Activated CD4-positive, alpha-beta T cell treated with anti-CD3 and anti-CD28 coated beads, Interleukin-2, Interleukin-4, amounts not matched to agents 100 ng/mL and 50 ng/mL, durations not matched to agents 16 hours and 8 hours (primary cell): ENCODE measurements around the gene GPR108.

Experiments
- DNase-seq: peaks from one replicate; pipeline ENCODE4 v3.0.0-alpha.2; 2020; ENCODE audit warnings: low spot score

GPR108 gene

DNA sequence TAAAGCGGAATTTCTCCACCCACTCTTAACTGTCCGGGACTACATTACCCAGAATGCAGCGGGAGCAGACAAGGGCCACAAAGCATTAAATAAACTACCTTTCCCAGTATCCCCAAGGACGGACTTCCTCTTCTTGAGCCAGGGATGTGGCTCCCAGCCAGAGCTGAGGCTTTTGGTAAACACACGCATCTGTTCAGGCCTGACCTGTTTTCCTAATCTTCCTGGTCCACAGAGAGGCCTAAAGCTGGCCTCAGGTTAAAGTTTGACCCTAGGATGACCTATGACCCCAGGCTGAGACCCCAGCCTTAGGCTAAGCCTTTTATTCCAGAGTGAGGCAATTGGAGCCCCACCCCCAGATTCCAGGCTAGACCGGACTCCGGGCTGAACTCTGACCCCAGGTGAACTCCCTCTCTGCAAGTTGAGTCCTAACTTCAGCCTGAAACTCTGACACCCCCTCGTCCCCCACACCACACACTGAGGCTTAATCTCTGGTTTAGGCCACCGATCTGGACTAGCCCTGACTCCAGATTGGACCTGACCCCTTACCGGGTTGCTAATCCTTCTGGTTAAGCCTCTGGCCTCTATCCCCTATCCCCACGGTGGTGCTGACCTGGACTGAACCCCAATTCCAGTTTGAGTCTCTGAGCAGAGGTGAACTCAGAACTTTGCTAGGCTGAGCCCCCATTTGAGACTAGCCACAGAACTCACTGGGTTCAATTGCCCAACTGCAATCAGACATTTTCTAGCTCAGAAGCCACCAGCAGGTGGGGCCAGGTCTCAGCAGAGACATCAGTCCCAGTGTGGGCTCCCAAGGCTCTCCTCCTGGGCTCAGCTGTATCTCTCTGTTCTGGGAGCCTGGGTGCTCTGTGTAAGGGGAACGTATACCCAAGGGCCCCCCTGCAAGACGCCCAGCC is 750 bp upstream of the GPR108 start:
- DNase-seq: peak; percentile 84

DNA sequence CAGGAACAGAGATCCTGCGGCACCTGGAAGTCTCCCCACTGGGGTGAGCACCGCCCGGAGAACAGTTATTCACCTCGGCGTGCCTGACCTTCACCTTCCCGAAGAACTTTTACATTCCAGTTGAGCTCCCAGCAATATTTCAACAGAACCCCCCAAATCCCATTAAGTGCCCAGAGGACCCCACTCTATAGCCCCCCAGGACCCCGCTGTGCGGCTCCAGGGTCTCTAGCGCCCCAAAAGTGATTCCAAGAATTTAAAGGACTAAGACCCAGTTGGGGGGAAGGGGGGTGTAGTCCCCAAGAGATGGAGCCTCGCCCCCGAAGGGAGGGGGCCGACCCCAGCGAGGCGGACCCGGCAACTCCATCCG is 480 bp downstream of the GPR108 start:
- DNase-seq: no peak

DNA sequence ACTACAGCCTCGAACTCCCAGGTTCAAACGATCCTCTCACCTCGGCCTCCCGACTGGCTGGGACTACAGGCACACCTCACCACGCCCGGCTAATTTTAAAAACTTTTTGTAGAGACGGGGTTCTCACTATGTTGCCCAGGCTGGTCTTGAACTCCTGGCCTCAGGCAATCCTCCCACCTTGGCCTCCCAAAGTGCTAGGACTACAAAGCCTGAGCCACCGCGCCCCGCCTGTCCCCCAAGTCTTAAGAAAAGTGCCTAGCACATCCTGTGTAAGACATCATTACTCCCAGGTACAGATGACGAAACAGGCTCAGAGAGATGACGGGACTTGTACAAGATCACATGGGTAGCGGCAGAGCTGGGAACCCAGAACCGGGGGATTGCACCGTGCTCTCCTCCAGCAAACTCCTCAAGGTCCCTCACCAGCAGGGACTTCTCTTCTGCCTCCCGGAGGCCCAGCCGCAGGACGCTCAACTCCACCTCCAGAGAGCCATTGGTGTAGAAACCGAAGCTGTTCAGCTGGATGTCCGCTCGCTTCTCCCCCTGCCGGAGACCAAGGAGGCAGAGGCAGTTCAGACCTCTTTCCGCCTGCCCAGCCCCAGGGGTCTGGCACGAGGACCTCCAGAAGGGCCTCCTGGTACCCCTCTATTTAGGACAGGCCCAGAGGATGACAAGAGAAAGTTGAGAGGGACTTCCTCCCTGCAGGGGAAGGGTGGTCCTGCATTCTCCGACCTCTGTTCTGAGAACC is 1.0 kb downstream of the GPR108 start:
- DNase-seq: peak; percentile 82

DNA sequence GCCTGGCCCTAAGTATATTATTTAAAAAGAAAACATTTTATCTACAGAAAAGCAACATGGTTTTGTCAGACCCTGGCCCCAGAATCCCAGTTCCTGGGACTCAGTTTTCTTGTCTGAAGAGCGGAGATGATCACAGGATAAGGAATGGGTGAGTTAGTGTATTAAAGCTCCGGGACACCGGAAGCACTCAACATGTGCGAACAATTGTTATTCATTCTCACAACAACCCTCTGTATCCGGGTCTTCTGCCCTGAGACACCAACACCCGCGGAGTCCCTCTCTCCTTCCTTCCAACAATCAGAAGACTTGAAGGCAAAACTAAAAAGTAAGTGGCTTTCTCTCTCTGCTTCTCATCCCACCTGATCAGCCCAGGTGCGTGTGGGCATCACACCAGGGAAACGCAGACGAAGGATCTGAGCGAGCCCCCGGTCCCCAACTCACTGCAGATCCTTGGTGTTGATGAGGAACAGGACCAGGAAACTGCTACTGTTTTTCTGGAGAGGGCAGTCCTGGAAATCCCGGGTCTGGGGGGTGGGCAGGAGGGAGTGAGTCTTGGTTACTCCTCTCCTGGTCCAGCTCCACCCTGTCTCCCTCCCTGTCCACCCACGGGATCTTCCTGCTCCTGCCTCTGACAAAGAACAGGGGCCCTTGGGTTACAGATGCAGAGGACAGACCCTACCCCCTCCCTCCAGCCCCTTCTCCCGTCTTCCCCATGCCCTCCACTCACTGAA is 2.0 kb downstream of the GPR108 start:
- no peak for DNase-seq

DNA sequence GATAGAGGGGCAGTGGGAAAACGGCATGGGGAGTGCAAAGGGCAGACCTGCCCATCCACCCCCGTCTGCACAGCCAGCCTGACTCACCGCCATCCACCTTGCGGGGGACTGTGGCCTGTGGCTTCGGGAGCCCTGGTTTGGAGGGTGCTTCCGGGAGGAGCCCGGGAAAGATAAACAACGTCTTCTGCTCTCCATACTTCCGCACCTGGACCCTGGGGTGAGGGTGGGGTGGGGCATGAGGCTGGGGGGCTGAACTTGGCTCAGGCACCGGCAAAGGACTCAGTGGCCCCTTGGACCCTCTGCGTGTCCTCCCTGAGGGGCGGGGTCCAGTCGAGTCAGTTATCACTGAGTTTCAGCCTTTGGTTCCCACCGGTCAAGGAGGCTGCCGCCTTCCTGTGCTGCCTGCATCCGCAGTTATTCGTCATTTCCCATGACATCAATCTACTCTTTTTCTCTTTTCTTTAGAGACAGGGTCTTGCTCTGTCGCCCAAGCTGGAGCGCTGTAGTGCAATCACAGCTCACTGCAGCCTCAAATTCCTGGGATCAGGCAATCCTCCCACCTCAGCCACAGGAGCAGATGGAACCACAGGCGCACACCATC is 3.2 kb downstream of the GPR108 start:
- no peak for DNase-seq

DNA sequence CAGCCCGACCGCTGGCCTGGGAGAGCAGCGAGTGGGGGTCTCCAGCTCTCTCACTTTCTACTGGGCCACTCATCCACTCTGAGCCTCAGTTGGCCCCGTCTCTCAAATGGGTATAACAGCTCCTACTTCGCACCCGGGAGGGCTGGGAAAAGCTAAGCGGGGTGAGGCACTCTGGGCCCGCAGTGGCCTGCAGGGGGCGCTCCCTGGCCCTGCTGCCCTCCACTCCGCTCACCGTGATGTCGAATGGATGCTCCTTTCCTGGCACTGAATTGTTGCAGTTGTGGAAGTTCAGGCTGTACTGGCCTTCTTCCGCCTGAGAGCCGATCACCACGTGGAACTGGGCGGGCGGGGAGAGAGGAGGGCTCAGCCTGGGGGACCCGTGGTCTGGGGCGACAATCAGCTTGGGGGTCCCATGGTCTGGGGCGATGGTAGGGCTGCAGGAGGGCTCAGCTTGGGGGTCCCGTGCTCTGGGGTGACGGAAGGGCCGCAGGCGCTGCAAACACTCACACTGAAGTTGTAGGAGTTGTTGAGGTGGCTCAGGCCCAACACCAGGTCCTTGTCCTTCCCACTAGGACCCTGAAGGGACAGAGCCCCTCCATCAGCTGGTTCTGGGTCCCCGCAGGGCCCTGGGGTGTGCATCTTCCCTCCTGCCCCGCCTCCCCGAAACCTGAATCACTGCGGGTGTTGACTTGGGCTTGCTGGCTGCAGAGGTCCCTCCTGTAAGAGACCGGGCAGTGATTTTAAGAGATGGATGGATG is 3.9 kb downstream of the GPR108 start:
- DNase-seq: no peak

DNA sequence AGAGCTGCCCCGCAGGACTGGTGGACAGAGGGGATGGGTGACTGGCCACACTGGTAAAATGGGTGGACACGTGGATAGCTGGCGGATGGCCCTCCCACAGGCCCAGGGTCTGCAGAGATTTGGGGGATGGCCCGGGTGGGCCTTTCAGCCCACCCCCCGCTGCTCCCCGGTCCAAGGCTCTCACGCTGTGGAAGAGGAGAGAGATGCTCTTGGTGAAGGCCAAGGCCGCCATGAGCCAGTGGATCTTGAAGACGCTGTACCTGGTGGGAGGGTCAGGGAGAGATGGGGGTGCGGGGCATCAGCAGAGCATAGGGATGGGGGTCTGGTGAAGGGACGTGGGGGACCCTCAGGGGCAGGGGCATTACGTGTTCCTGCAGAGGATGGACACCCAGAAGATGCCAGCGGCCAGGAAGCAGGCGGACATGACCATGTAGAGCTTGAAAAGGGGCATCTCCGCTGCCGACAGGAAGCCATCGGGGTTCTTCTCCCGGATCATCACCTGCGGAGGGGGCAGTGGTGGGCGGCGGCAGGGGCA is 4.5 kb downstream of the GPR108 start:
- no peak for DNase-seq

DNA sequence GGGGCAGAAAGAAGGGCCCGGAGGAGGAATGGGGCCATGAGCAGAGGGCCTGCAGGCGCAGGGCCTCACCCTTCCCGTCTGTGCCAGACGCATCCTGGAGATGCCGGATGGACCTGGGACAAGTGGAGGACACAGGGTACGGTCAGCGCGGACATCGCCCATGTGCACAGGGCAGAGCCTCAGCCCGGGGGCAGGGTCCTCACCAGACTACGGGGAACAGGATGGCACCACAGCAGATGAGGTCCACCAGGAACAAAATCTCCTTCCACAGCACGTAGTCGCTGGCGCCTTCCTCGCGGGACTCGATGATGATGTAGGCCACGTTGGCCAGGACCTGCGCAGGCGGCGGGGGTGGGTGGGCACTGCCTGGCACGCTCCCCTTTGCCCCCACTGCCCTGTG is 5.6 kb downstream of the GPR108 start:
- DNase-seq: no peak

DNA sequence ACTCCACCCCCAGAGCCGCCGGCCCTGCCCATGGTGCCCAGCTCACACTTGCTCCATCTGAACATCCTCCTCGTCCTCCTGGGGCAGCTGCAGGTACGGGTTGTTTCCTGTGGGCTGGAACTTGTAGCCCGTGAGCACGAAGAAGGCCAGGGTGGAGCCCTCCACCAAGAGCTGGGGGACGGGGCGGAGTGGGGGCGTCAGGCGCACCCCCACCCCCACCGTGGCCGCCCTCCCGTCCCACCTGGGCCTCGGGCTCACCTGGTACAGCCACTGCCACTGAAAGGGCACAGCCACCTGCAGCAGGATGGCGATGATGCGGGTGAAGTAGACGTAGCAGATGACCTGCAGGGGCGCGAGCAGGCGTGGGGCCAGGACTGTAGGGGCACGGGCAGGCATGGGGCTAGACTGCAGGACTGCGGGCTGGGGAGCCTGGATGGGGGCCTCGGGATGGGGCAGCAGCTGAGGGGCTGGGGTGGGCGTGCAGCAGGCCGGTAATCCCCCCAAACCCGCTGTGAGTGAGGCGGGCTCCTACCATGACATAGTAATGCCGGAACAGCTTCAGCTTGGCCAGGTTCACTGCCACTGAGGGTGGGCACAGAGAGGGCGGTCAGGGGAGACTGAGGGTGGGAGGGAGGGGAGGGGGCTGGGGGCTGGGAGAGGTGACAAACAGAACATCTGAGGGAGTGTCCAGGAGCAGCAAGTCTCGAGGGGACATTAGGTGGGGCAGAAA is 6.3 kb downstream of the GPR108 start:
- no peak for DNase-seq

DNA sequence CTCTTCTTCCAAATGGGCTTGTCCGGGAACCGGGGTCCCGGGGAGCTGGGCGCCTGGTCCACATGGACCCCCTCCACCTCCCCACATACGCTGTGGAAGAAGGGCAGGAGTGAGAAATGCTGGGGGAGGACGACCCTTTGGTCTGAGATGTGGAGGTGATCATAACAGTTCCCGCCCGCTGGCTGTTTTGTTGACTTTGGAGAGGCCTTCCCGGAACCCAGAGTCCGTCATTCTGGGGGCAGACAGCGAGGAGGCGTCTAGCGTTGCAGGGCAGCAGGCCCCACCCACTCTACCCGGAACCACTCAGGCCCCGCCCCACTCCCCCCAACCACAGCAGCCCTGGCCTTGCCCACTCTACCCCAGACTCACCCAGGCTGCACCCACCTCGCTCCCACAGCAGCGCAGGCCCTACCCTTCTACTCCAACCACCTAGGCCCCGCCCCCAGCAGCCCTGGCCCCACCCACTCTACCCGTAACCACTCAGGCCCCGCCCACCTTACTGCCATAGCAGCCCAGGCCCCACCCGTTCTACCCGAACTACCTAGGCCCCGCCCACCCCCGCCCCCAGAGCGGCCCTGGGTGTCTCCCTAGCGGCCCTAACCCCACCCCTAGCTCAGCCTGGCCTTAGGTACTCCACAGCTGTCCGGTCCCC is 7.1 kb downstream of the GPR108 start:
- DNase-seq: no peak

DNA sequence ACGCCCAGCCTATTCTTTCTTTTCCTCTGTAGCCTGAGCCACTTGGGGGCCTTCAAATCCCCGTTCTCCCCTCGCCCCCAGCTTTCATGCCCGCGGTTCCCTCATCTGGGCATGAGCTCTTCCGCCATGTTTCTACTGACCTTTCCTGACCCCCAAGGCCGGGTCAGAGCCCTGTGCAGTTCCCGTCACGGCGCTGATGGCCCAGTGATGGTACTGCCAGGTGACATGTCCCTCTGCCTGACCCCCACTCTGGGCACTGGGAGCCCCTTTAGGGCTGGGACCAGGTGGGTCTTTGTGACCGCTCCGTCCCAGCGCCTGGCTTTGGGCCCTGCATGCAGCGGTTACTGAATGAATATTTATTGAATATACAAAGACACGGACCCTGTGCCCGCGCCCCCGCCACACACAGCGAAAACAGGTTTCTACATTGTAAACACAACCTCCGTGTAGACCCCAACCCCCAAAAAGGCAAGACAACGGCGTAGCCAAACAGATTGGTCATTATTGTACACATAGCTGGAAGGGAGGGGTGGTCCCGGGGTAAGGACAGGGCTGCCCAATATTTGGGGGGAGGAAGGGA is 7.7 kb downstream of the GPR108 start:
- DNase-seq: no peak

DNA sequence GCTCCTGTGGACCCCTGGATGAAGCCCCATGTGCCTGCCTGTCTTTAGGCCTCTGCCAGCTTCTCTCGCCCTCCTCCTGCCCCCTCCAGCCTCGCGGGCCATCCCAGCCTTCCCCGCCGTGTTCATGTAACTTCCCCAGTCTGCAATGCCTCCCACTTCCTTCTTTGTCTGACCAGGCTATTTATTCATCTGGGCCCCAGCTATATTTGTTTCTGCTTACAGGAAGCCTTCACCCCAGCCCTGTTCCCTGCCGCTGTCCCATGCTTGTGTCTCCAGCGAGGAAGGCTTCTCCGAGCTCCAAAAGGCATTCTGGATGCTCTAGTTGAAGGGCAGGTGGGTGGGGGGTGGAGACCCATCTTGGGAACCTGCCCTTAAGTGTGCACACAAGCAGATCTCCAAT is 9.0 kb downstream of the GPR108 start:
- DNase-seq: no peak

DNA sequence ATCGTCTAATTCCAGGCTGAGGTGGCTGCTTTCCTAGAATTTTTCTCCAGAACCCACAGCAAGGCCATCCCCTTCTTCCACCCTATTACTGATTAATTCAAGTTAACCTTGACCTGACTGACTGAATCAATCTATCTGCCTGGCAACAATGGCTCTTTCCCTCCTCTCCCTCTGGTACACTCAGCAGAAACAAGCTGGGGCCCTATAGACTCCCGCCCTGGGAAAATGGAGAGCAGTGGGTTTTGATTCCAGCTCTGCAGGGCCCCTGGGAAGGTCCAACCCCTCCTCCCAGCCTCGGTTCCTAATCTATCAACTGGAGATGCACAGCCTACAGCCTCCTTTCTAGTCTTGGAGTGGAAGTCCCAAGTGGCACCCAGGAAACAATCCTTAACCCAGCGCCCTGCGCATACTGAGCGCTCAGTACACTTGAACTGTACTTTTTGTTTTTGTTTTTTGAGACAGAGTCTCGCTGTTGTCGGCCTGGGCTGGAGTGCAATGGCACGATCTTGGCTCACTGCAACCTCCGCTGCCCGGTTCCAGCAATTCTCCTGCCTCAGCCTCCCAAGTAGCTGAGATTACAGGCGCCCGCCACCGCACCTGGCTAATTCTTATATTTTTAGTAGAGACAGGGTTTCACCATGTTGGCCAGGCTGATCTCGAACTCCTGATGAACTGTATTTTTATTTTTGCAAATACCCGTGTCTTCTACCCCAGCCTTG is 11.7 kb downstream of the GPR108 start:
- no peak for DNase-seq

DNA sequence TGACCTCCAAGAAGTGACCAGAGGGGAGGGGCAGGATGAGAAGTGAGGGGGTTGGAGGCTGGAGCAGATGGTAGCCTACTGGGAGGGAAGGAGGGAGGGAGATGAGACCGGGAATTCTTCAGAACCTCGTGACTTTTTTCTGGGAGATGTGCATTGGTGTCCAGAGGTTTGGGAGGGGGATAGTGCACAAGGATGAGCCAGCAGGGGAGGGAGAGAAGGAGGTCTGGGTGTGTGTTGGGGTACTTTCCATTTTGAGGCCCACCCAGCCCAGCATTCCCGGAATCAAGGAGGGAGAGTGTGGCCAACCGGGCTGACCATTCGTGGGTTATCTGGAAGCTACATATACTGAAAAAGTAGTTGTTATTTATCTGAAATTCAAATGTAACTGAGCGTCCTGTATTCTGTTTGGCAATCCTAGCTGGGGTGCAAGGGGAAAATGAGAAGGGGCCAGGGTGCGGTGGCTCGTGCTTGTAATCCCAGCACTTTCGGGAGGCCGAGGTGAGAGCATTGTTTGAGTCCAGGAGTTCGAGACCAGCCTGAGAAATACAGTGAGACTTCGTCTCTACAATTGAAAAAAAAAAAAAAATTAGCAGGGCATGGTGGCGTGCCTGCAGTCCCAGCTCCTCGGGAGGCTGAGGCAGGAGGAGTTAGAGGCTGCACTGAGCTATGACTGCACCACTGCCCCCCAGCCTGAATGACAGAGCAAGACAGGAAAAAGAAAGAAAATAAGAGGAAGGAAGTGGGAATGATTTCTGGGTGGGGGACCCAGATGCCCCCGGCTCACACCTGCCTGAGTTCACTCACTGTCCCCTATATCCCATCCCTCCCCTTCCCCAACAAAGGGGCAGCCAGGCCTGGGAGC is 12.5 kb downstream of the GPR108 start:
- DNase-seq: no peak

DNA sequence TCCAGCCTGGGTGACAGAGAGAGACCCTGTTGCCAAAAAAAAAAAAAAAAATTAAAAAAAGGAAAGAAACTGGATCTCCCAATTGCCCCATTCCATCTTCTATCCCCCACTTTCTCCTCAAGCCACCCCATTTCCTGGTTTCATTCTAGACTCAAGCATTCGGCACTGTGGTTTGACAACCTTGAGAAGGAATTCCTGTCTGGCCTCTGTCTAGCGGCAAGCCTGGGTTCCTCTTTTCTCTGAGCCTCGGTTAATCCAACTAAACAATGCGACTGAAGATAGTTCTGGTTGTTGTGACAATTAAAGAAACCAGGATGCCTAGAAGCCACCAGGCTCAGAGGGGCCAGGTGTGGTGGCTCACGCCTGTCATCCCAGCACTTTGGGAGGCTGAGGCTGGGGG is 13.6 kb downstream of the GPR108 start:
- no peak for DNase-seq

DNA sequence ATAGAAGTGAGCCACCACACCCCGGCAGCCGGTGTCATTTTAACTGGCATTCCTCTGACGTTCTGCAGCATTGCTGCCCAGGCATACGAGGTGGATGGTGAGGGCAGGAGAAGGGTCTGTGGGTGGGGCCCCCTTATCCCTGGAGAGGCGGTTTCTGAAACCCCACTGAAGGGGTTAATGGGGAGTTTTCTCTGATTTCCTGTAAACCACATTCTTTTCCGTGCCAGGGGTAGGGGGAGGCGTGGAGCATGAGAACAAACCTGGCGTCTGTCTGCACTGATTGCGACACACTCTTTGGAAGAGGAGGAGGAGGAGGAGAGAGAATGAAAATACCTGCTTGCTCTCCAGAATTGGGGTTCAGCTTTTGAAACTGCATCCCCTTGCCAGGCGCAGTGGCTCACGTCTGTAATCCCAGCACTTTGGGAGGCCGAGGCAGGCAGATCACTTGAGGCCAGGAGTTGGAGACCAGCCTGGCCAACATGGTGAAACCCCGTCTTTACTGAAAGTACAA is 14.2 kb downstream of the GPR108 start:
- no peak for DNase-seq

DNA sequence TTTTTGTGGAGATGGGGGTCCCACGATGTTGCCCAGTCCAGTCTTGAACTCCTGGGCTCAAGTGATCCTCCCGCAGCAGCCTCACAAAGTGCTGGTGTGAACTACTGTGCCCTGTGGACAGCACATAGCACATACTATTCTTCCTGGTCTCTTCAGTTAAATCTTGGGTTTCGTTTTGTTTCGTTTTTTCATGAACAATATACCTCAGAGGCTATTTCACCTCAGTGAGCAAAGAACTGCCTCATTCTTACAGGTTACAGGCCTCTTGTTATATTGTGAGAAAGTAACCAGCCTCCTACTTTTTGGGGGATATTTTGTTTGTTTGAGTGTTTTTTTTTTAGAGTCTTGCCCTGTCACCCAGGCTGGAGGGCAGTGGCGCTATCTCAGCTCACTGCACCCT is 15.6 kb downstream of the GPR108 start:
- DNase-seq: no peak

DNA sequence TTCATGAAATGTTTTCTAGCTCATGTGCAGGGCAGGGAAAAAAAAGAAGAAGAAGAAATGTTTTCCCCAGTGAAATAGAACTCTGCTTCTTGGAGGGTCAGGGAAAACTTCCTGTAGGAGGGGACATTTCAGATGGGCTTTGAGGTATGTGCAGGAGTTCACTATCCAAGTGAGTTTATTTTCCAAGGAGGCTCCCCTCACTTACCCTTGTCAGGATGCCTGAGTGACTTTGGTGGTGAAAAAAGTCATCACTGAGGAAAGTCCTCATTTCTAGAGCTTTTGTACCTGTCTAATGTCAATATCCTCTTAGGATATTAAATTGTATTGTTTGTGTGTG is 16.3 kb downstream of the GPR108 start:
- DNase-seq: no peak
